GM12875 (cell line): ENCODE data around the gene C16orf95.
A peak's percentile ranks its signal among the peaks of the same experiment; 100 is the strongest.

ENCODE experiments used
- H3K4me3 ChIP-seq: one replicate; pipeline ENCODE4 v1.5.1; 2011; ENCODE audit warnings: low read depth, low read length, control low read depth
- CTCF ChIP-seq: IDR thresholded peaks from 2 replicates; pipeline ENCODE4 v1.5.1; 2011; ENCODE audit warnings: low read depth, mild to moderate bottlenecking, control low read depth, inconsistent platforms, low read length, moderate library complexity, borderline replicate concordance; ENCODE audit not compliant: insufficient read depth

The C16orf95 gene

GRCh38 chr16:87329436-87330256, 12.5 kb upstream of the C16orf95 start:
- no peak overlapping the region for H3K4me3 ChIP-seq
- TF ChIP-seq CTCF = no peak

DNA sequence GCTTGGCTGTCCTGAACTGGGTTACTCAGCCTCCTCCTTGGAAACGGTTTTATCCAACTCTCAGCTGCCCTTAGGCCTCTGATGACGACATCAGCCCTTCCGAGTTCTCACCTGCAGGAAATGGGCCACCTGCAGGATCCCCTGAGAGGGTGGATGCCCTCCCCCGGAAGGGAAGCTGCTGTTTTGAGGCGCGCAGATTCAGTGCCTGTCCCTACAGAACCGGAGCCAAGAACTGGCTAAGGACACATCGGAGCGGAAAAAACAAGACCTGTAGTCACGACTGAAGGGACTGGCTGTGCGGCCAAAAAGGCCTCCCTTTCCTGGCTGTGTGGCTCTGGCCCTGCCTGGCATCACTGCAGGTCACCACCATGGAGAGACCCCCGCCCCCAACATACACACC, 11.7 kb upstream of the C16orf95 start:
- TF ChIP-seq CTCF = no peak
- no peak overlapping the region for H3K4me3 ChIP-seq

- no peak for TF ChIP-seq CTCF
- no peak overlapping the region for H3K4me3 ChIP-seq
Observed at GRCh38 chr16:87327798-87328495, 10.8 kb upstream of the C16orf95 start.

GRCh38 chr16:87326151-87326571, 9.0 kb upstream of the C16orf95 start:
- no peak overlapping the region for H3K4me3 ChIP-seq
- no peak for TF ChIP-seq CTCF

DNA sequence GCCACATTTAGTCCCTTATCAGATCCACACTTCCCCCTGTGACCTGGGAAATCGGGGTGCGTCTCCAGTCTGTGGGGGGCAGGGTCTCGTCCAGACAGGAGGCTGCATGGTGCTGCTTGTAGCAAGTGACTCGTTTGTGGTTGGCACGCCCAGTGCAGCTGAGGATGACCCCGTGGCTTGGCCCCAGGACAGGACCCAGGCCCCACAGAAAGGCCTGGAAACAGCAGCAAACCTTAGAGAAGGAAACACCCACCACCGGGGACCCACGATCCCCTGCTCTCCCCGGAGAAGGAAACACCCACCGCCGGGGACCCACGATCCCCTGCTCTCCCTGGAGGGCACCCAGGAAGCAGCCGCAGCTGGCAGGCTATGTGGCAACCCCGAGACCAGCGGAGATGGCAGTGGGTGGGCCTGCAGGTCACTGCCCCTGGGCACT, 8.2 kb upstream of the C16orf95 start:
- no peak overlapping the region for H3K4me3 ChIP-seq
- no peak for TF ChIP-seq CTCF

- TF ChIP-seq CTCF = peak; percentile 89
- H3K4me3 ChIP-seq = no peak overlapping the region
Observed at GRCh38 chr16:87324411-87325275, 7.5 kb upstream of the C16orf95 start.
